Measurements from ENCODE around the gene ITGB1BP2. TPM values are rescaled to one million over a fixed set of nuclear protein-coding genes. Genes with fewer than 3 reads are reported as not detected.

Gene ITGB1BP2
- total RNA-seq, 1 experiment from 2014 or later = 3.7 TPM

Other genes with a start within 250 kb of the ITGB1BP2 start
- gene SNX12, start 233.4 kb upstream of the ITGB1BP2 start, total RNA-seq (2021) = 69.1 and 69.7 TPM in 2 replicates
- gene FOXO4, start 205.9 kb upstream of the ITGB1BP2 start, total RNA-seq (2021) = 17.7 TPM in 2 replicates
- not detected in 2 replicates for gene CXorf65, start 195.0 kb upstream of the ITGB1BP2 start, total RNA-seq (2021)
- gene IL2RG, start 190.2 kb upstream of the ITGB1BP2 start, total RNA-seq (2021) = not detected in 2 replicates
- 30.8 and 33.0 TPM in 2 replicates for gene MED12, start 183.2 kb upstream of the ITGB1BP2 start, total RNA-seq (2021)
- gene NLGN3, start 156.9 kb upstream of the ITGB1BP2 start, total RNA-seq (2021) = 3.5 and 3.6 TPM in 2 replicates
- not detected in 2 replicates for gene GJB1, start 78.5 kb upstream of the ITGB1BP2 start, total RNA-seq (2021)
- gene ZMYM3, start 47.6 kb upstream of the ITGB1BP2 start, total RNA-seq (2021) = 83.4 and 86.5 TPM in 2 replicates
- gene NONO, start 18.1 kb upstream of the ITGB1BP2 start, total RNA-seq (2021) = 703 and 707 TPM in 2 replicates
- gene TAF1, start 64.6 kb downstream of the ITGB1BP2 start, total RNA-seq (2021) = 30.7 and 32.2 TPM in 2 replicates
- gene OGT, start 231.4 kb downstream of the ITGB1BP2 start, total RNA-seq (2021) = 108 and 116 TPM in 2 replicates

All from H9 (cell line).